Measurements from ENCODE around the gene NFASC. TPM values are rescaled to one million over a fixed set of nuclear protein-coding genes. Genes with fewer than 3 reads are reported as not detected.

The NFASC gene
- total and polyA plus RNA-seq, 12 donors = 4.8 to 76.7 (median 44.8) TPM

DNA sequence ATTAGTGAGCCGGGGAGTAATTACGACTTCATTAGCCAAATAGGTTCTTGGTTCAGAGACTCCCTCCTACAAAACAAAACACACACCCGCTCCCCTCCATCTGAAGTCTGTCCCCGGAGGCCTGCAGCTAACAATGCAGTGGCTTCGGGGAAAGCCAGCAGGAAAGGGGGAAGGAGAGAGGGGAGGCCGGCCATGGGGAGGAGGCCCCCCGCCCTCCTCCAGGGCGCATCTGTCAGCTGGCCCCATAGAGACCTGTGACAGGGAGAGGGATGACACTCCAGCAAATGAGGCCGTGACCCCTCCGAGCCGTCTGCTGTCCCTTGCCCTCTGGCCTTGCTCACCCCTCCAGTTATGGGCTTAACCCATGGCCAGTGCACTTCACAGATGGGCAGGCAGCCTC lies 160.2 kb downstream of the NFASC start:
- no peak for TF ChIP-seq POLR2A (IDR thresholded peaks at IDR 0.05)
- TF ChIP-seq, protein P1, sequence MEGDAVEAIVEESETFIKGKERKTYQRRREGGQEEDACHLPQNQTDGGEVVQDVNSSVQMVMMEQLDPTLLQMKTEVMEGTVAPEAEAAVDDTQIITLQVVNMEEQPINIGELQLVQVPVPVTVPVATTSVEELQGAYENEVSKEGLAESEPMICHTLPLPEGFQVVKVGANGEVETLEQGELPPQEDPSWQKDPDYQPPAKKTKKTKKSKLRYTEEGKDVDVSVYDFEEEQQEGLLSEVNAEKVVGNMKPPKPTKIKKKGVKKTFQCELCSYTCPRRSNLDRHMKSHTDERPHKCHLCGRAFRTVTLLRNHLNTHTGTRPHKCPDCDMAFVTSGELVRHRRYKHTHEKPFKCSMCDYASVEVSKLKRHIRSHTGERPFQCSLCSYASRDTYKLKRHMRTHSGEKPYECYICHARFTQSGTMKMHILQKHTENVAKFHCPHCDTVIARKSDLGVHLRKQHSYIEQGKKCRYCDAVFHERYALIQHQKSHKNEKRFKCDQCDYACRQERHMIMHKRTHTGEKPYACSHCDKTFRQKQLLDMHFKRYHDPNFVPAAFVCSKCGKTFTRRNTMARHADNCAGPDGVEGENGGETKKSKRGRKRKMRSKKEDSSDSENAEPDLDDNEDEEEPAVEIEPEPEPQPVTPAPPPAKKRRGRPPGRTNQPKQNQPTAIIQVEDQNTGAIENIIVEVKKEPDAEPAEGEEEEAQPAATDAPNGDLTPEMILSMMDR (IDR thresholded peaks at IDR 0.05) = no peak

DNA sequence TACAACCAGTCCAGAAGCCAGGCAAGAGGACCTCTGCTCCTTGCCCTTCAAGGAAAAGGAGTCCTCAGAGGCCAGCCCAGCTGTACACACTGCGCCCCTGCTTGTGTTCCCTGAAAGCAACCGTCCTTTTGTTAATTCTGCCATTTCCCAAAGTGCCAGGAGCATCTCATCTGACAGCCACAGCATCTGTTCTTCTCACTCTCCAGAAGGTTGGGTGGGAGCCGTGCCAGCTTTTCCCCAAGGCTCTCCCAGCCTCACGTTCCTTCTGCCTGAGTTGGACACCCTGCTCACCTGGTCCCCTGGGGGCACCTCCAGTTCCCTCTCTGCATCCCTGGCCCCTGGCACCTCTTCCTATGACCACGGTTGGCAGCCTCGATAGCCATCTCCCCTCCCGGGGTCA lies 161.8 kb downstream of the NFASC start:
- Histone ChIP-seq H3K27me3 (no peaks in the 10 kb centered on the region), H3K36me3 (replicated peaks in 1 of 2) (no peaks in the 10 kb centered on the region), H3K27ac (no peak overlapping the region), H3K4me3 (no peak overlapping the region), H3K4me1 (replicated peaks in 1 of 2) (no peaks in the 10 kb centered on the region), H3K9me3 (replicated peaks in 1 of 3) (no peaks in the 10 kb centered on the region)
- DNase-seq = no peak
- intact Hi-C loops (cut with DNase I) = no loop called here
- no peak for TF ChIP-seq POLR2A (IDR thresholded peaks at IDR 0.05)
- WGBS, 4 donors = 86 to 89% (median 87%) methylated on average over 6 to 7 of the region's 7 CpGs

More for the DNA sequence above, 160.2 kb downstream of the NFASC start:
- Histone ChIP-seq H3K4me3 (no peak overlapping the region), H3K36me3 (replicated peaks in 1 of 2) (no peaks in the 10 kb centered on the region), H3K9me3 (replicated peaks in 1 of 3) (no peaks in the 10 kb centered on the region), H3K27me3 (no peaks in the 10 kb centered on the region), H3K27ac (no peak overlapping the region), H3K4me1 (replicated peaks in 1 of 2) (no peaks in the 10 kb centered on the region)
- WGBS, 4 donors = 61 to 70% (median 66%) methylated on average over 8 to 11 of the region's 11 CpGs
- intact Hi-C loops (cut with DNase I) = no loop called here
- DNase-seq = no peak

DNA sequence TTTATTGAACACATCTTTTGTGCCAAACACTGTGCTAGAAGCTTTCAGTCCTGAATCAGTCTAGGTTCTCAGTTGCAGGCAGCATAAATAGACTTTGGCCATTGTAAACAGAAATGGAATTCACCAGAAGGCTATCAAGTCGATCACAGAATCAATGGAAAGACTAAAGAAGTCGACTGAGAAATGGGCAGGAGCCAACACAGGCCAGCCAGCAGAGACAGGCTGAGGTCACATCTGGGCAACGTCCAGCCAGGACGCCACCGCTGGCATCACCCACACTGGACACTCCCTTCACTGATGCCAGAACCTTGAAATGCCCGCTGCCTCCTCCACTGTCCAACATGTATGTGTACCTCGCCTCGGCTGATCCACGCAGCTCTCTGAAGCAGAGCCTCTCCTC lies 166.9 kb downstream of the NFASC start:
- H3K27ac ChIP-seq = peak overlapping the region in 1 of 5 donors; percentile 18
- H3K36me3 ChIP-seq (replicated peaks in 1 of 2) = no peaks in the 10 kb centered on the region
- 59 to 82% (median 63%) methylated on average over 7 to 9 of the region's 9 CpGs for WGBS, 4 donors
- no peaks in the 10 kb centered on the region for H3K27me3 ChIP-seq
- no peak overlapping the region for H3K4me3 ChIP-seq
- DNase-seq = peak; percentile 40 to 84 (median 65)
- peaks cover 0 to 7% of the 10 kb centered on the region in 2 donors for H3K4me1 ChIP-seq (replicated peaks in 1 of 2)
- intact Hi-C loops (cut with DNase I) = no loop called here
- H3K9me3 ChIP-seq (replicated peaks in 1 of 3) = no peaks in the 10 kb centered on the region
- no peak for TF ChIP-seq POLR2A (IDR thresholded peaks at IDR 0.05)
- TF ChIP-seq, protein P1 (IDR thresholded peaks at IDR 0.05) = no peak

DNA sequence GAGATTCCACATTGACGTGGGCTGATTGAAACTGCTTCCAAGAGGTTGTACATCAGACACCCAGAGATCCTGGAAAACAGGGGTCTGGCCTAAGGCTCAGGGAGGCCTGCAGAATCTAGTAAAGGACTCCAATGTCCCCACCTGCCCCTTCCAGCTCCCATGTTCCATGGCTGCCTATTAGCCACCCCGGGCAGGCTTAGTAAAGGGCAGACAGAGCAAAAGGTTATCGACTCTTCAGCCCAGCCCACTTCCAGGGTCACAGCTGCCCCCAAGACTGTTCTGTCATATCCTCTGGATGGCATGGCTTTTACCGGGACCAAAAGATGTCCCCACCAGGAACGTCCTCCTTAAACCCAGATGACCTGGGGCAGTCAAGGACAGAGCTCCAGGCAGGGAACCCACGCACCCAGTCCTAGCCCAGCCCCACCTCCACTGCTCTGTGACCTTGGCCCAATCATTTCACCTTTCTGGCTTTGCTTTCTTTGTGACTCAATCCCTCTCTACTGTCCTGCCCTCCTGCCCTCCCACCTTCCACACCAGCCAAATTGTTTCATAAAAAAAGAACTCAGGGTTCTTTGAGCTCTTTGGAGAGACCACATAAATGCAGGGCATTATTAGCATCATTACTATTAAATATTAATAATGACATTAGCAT lies 167.6 kb downstream of the NFASC start:
- no peaks in the 10 kb centered on the region for H3K36me3 ChIP-seq (replicated peaks in 1 of 2)
- H3K27me3 ChIP-seq = no peaks in the 10 kb centered on the region
- peak overlapping the region in 1 of 5 donors; percentile 18 for H3K27ac ChIP-seq
- TF ChIP-seq POLR2A (IDR thresholded peaks at IDR 0.05) = no peak
- TF ChIP-seq, protein P1 (IDR thresholded peaks at IDR 0.05) = no peak
- peaks cover 0 to 7% of the 10 kb centered on the region in 2 donors for H3K4me1 ChIP-seq (replicated peaks in 1 of 2)
- no peak overlapping the region for H3K4me3 ChIP-seq
- WGBS, 4 donors = 37 to 53% (median 47%) methylated on average over 5 to 6 of the region's 6 CpGs
- intact Hi-C loops (cut with DNase I) = no loop called here
- peak in 5 of 7 donors; percentile 33 to 71 (median 36) for DNase-seq
- H3K9me3 ChIP-seq (replicated peaks in 1 of 3) = no peaks in the 10 kb centered on the region

Measured in adrenal gland (tissue), 12 donors.